ENCODE data around the gene CCHCR1. TPM values are rescaled to one million over a fixed set of nuclear protein-coding genes. Genes with fewer than 3 reads are reported as not detected.

CCHCR1 gene
- total and polyA plus RNA-seq, 2 of the 13 experiments (the other 11 are each of a cell fraction or from before 2014, with no cell fraction given): 14.6 to 28.2 TPM

DNA sequence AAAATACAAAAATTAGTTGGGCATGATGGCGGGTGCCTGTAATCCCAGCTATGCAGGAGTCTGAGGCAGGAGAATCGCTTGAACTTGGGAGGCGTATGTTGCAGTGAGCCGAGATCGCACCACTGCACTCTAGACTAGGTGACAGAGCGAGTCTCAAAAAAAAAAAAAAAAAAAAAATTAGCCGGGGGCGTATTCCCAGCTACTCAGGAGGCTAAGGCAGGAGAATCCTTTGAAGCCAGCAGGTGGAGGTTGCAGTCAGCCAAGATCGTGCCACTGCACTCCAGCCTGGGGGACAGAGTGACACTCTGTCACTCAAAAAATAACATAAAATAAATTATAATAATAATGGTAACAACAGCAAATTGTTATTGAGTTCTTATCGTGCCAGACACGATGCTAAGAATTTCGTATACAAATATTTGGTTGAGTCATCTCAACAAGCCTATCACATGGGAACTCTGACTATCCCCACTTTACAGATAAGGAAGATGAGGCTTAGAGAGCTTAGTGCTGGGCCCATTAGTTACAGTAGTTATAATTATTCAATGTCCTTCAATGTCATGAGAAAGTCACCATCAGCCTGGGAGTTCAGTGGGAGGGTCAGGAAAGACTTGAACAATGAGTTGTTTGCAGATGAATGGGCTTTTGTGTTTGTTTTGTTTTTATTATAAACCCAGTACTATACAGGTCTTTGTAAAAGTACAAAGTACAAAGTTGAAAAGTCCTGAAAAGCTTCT is 64.7 kb downstream of the CCHCR1 start (continued):
- TF ChIP-seq, protein P1, sequence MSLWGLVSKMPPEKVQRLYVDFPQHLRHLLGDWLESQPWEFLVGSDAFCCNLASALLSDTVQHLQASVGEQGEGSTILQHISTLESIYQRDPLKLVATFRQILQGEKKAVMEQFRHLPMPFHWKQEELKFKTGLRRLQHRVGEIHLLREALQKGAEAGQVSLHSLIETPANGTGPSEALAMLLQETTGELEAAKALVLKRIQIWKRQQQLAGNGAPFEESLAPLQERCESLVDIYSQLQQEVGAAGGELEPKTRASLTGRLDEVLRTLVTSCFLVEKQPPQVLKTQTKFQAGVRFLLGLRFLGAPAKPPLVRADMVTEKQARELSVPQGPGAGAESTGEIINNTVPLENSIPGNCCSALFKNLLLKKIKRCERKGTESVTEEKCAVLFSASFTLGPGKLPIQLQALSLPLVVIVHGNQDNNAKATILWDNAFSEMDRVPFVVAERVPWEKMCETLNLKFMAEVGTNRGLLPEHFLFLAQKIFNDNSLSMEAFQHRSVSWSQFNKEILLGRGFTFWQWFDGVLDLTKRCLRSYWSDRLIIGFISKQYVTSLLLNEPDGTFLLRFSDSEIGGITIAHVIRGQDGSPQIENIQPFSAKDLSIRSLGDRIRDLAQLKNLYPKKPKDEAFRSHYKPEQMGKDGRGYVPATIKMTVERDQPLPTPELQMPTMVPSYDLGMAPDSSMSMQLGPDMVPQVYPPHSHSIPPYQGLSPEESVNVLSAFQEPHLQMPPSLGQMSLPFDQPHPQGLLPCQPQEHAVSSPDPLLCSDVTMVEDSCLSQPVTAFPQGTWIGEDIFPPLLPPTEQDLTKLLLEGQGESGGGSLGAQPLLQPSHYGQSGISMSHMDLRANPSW (CRISPR knock-in tag; IDR thresholded peaks at IDR 0.05; ENCODE audit: borderline replicate concordance): no peak
- TF ChIP-seq POGZ (CRISPR knock-in tag; IDR thresholded peaks at IDR 0.05): no peak
- peak; percentile 14; the same call in 1 of the 2 replicates for TF ChIP-seq SP5 (CRISPR knock-in tag; IDR thresholded peaks at IDR 0.05; ENCODE audit: borderline replicate concordance, low read depth)
- no peak for TF ChIP-seq ZBTB21 (CRISPR knock-in tag; IDR thresholded peaks at IDR 0.05)
- peak; percentile 66; the same call in 1 of the 2 replicates for TF ChIP-seq CHD4 (IDR thresholded peaks at IDR 0.05; ENCODE audit: borderline replicate concordance, low read length)
- TF ChIP-seq HMG20A (CRISPR knock-in tag; IDR thresholded peaks at IDR 0.05; ENCODE audit: borderline replicate concordance): peak; percentile 37; the same call in 1 of the 2 replicates
- no peak for TF ChIP-seq ZNF672 (CRISPR knock-in tag; IDR thresholded peaks at IDR 0.05)
- no peak for TF ChIP-seq ZNF224 (CRISPR knock-in tag; IDR thresholded peaks at IDR 0.05)
- TF ChIP-seq POLR2AphosphoS5 (IDR thresholded peaks at IDR 0.05; ENCODE audit: low read depth, low read length): no peak
- no peak for TF ChIP-seq ZNF83 (CRISPR knock-in tag; IDR thresholded peaks at IDR 0.05; ENCODE audit: borderline replicate concordance)
- peak; percentile 31; the same call in 1 of the 2 replicates for TF ChIP-seq HNF4G (IDR thresholded peaks at IDR 0.05; ENCODE audit: borderline replicate concordance, low read depth, low read length)
- no peak for TF ChIP-seq HNF4G (CRISPR knock-in tag; IDR thresholded peaks at IDR 0.05; ENCODE audit: borderline replicate concordance, low read depth)
- peak; percentile 22; the same call in 1 of the 2 replicates for TF ChIP-seq HDAC2 (CRISPR knock-in tag; IDR thresholded peaks at IDR 0.05)
- TF ChIP-seq, protein P2, sequence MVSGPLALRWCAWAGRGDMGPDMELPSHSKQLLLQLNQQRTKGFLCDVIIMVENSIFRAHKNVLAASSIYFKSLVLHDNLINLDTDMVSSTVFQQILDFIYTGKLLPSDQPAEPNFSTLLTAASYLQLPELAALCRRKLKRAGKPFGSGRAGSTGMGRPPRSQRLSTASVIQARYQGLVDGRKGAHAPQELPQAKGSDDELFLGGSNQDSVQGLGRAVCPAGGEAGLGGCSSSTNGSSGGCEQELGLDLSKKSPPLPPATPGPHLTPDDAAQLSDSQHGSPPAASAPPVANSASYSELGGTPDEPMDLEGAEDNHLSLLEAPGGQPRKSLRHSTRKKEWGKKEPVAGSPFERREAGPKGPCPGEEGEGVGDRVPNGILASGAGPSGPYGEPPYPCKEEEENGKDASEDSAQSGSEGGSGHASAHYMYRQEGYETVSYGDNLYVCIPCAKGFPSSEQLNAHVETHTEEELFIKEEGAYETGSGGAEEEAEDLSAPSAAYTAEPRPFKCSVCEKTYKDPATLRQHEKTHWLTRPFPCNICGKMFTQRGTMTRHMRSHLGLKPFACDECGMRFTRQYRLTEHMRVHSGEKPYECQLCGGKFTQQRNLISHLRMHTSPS (CRISPR knock-in tag; IDR thresholded peaks at IDR 0.05; ENCODE audit: low read depth): no peak
- TF ChIP-seq NCOA2 (CRISPR knock-in tag; IDR thresholded peaks at IDR 0.05): 0 out of 2 replicates have a peak, but pooled peaks have one; percentile 20
- TF ChIP-seq ZNF629 (CRISPR knock-in tag; conservative IDR thresholded peaks at IDR 0.05): peak; percentile 89
- TF ChIP-seq RARA (CRISPR knock-in tag; IDR thresholded peaks at IDR 0.05): peak; percentile 58; the same call in 1 of the 2 replicates
- TF ChIP-seq SOX13 (IDR thresholded peaks at IDR 0.05): peak; percentile 72
- peak in 1 of 2 experiments; percentile 94; a peak in 2 of 4 replicates for TF ChIP-seq SOX13 (CRISPR knock-in tag; conservative IDR thresholded peaks at IDR 0.05 in 1 of 2, IDR thresholded peaks at IDR 0.05 in 1 of 2)
- TF ChIP-seq, protein P3, sequence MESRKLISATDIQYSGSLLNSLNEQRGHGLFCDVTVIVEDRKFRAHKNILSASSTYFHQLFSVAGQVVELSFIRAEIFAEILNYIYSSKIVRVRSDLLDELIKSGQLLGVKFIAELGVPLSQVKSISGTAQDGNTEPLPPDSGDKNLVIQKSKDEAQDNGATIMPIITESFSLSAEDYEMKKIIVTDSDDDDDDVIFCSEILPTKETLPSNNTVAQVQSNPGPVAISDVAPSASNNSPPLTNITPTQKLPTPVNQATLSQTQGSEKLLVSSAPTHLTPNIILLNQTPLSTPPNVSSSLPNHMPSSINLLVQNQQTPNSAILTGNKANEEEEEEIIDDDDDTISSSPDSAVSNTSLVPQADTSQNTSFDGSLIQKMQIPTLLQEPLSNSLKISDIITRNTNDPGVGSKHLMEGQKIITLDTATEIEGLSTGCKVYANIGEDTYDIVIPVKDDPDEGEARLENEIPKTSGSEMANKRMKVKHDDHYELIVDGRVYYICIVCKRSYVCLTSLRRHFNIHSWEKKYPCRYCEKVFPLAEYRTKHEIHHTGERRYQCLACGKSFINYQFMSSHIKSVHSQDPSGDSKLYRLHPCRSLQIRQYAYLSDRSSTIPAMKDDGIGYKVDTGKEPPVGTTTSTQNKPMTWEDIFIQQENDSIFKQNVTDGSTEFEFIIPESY (CRISPR knock-in tag; IDR thresholded peaks at IDR 0.05): no peak
- TF ChIP-seq, protein P4, sequence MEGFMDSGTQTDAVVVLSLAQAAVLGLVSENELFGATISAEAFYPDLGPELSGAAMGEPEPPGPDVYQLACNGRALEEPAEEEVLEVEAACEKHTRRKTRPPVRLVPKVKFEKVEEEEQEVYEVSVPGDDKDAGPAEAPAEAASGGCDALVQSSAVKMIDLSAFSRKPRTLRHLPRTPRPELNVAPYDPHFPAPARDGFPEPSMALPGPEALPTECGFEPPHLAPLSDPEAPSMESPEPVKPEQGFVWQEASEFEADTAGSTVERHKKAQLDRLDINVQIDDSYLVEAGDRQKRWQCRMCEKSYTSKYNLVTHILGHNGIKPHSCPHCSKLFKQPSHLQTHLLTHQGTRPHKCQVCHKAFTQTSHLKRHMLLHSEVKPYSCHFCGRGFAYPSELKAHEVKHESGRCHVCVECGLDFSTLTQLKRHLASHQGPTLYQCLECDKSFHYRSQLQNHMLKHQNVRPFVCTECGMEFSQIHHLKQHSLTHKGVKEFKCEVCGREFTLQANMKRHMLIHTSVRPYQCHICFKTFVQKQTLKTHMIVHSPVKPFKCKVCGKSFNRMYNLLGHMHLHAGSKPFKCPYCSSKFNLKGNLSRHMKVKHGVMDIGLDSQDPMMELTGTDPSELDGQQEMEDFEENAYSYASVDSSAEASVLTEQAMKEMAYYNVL (CRISPR knock-in tag; IDR thresholded peaks at IDR 0.05; ENCODE audit: borderline replicate concordance): no peak
- TF ChIP-seq ZNF136 (CRISPR knock-in tag; IDR thresholded peaks at IDR 0.05; ENCODE audit: low read depth): no peak

Measured in HepG2 (cell line).